GM20000 (cell line): ENCODE measurements around the gene CHD6.

ENCODE experiments used
- DNase-seq: peaks from one replicate; pipeline ENCODE4 v3.0.0; 2012; ENCODE audit warnings: low spot score
- CTCF ChIP-seq: IDR thresholded peaks from 2 replicates; pipeline ENCODE4 v1.5.1; 2012; ENCODE audit warnings: mild to moderate bottlenecking, control low read depth; ENCODE audit errors: extremely low read depth, missing control alignments

The CHD6 gene

GRCh38 chr20:41586772-41587171 is 31.4 kb downstream of the CHD6 start:
- no peak for DNase-seq
- no peak for TF ChIP-seq CTCF

- DNase-seq, result no peak
- TF ChIP-seq CTCF, result no peak
Observed at GRCh38 chr20:41580350-41580749, 37.8 kb downstream of the CHD6 start.

GRCh38 chr20:41577129-41578009 is 40.8 kb downstream of the CHD6 start:
- TF ChIP-seq CTCF, result no peak
- DNase-seq, result no peak

GRCh38 chr20:41575412-41575811 is 42.8 kb downstream of the CHD6 start:
- TF ChIP-seq CTCF, result no peak
- no peak for DNase-seq

GRCh38 chr20:41574802-41575389 is 43.3 kb downstream of the CHD6 start:
- TF ChIP-seq CTCF, result no peak
- no peak for DNase-seq

- TF ChIP-seq CTCF, result no peak
- DNase-seq, result no peak
Observed at GRCh38 chr20:41573955-41574354, 44.2 kb downstream of the CHD6 start.

GRCh38 chr20:41572010-41572572 is 46.1 kb downstream of the CHD6 start:
- no peak for DNase-seq
- no peak for TF ChIP-seq CTCF
